Prostate gland (tissue), 2 donors: Measurements from ENCODE around the gene TBC1D22A.

Source experiments
- CTCF ChIP-seq, 4 experiments: fragments of 200-600 bp in 2 of 4; fragments of 450-650 bp in 2 of 4; sonication (generic) in 2 of 4; IDR thresholded peaks; 1 replicate in 3 of 4; 2 replicates in 1 of 4; pipeline ENCODE4 v1.5.1; 2016 to 2019; ENCODE audit warnings: antibody characterized with exemption in 4 of 4, mild to moderate bottlenecking in 2 of 4, moderate library complexity in 2 of 4
- POLR2A ChIP-seq: fragments of 450-650 bp; IDR thresholded peaks from one replicate; pipeline ENCODE4 v1.6.1; 2016; ENCODE audit warnings: antibody characterized with exemption, mild to moderate bottlenecking
- POLR2AphosphoS5 ChIP-seq: sonication (generic); formaldehyde crosslinking; IDR thresholded peaks from one replicate; pipeline ENCODE4 v1.6.1; 2017; ENCODE audit warnings: antibody characterized with exemption

- TF ChIP-seq POLR2A (no peak), CTCF (IDR thresholded peaks at IDR 0.05) (no peak), POLR2AphosphoS5 (no peak)
Observed at GRCh38 chr22:47056776-47057470, 294.5 kb downstream of the TBC1D22A start.
